ENCODE data around the gene UBE2L5. TPM values are rescaled to one million over a fixed set of nuclear protein-coding genes. Genes with fewer than 3 reads are reported as not detected.

UBE2L5 gene
- total RNA-seq, 1 experiment from 2014 or later: 0.13 TPM

- H3K27ac Mint-ChIP-seq: no peak overlapping the region
- ATAC-seq (peak; percentile 47), DNase-seq (ENCODE audit: low spot score) (no peak)
- H3K9me3 Mint-ChIP-seq: no peaks in the 10 kb centered on the region
- TF ChIP-seq SMAD4 (CRISPR knock-in tag; IDR thresholded peaks at IDR 0.05) (no peak), SMAD3 (CRISPR knock-in tag; IDR thresholded peaks at IDR 0.05; ENCODE audit: borderline replicate concordance) (no peak)
- peaks cover 13% of the 10 kb centered on the region for H3K4me1 Mint-ChIP-seq
- POLR2A ChIA-PET: no interaction called here
- no peaks in the 10 kb centered on the region for H3K36me3 Mint-ChIP-seq
- CTCF ChIA-PET: interaction anchor here (0.6 to 1.1 kb wide), 3 partner anchors 101 to 274 kb away, joined by 3 read pairs; no protein-coding TSS in a partner anchor
- H3K4me3 Mint-ChIP-seq: no peak overlapping the region
- H3K27me3 Mint-ChIP-seq (ENCODE audit: low read depth): no peaks in the 10 kb centered on the region
Observed at GRCh38 chr13:30388406-30389283, 33.6 kb upstream of the UBE2L5 start.

GRCh38 chr13:30391956-30392680 is 30.2 kb upstream of the UBE2L5 start:
- Mint-ChIP-seq H3K27ac (no peak overlapping the region), H3K36me3 (no peaks in the 10 kb centered on the region), H3K27me3 (ENCODE audit: low read depth) (peaks cover 6% of the 10 kb centered on the region; the same call in 1 of the 2 replicates), H3K4me3 (no peak overlapping the region), H3K4me1 (peaks cover 35% of the 10 kb centered on the region), H3K9me3 (no peaks in the 10 kb centered on the region)
- no peak for ATAC-seq
- ChIA-PET POLR2A (no interaction called here), CTCF (no interaction called here)
- TF ChIP-seq ZNF416 (CRISPR knock-in tag; IDR thresholded peaks at IDR 0.05) (no peak), ZNF263 (CRISPR knock-in tag; IDR thresholded peaks at IDR 0.05; ENCODE audit: low read depth) (no peak), GTF2I (CRISPR knock-in tag; conservative IDR thresholded peaks at IDR 0.05) (no peak), FOXJ3 (CRISPR knock-in tag; IDR thresholded peaks at IDR 0.05; ENCODE audit: borderline replicate concordance) (no peak), ARID4B (CRISPR knock-in tag; IDR thresholded peaks at IDR 0.05; ENCODE audit: borderline replicate concordance) (no peak), ZNF219 (CRISPR knock-in tag; IDR thresholded peaks at IDR 0.05; ENCODE audit: borderline replicate concordance) (no peak), FOXK1 (CRISPR knock-in tag; IDR thresholded peaks at IDR 0.05) (no peak), ZNF138 (CRISPR knock-in tag; conservative IDR thresholded peaks at IDR 0.05) (no peak), ZBTB21 (CRISPR knock-in tag; IDR thresholded peaks at IDR 0.05; ENCODE audit: borderline replicate concordance) (no peak)
- no peak for DNase-seq (ENCODE audit: low spot score)

- POLR2A ChIA-PET: interaction anchor here (0.5 kb wide), 1 partner anchor 25 kb away, joined by 8 read pairs; no protein-coding TSS in a partner anchor
- no peak for ATAC-seq
- TF ChIP-seq ZSCAN18 (CRISPR knock-in tag; IDR thresholded peaks at IDR 0.05) (no peak), CDX4 (CRISPR knock-in tag; IDR thresholded peaks at IDR 0.05; ENCODE audit: borderline replicate concordance) (no peak), RORB (CRISPR knock-in tag; IDR thresholded peaks at IDR 0.05) (no peak), TEAD4 (CRISPR knock-in tag; IDR thresholded peaks at IDR 0.05) (no peak), FOXK1 (CRISPR knock-in tag; IDR thresholded peaks at IDR 0.05) (no peak), ZNF425 (CRISPR knock-in tag; conservative IDR thresholded peaks at IDR 0.05) (no peak), CREB1 (CRISPR knock-in tag; IDR thresholded peaks at IDR 0.05) (no peak), ZNF138 (CRISPR knock-in tag; conservative IDR thresholded peaks at IDR 0.05) (no peak), ZNF317 (CRISPR knock-in tag; IDR thresholded peaks at IDR 0.05; ENCODE audit: borderline replicate concordance, low read depth) (no peak), SMAD4 (CRISPR knock-in tag; IDR thresholded peaks at IDR 0.05) (no peak), FOXJ3 (CRISPR knock-in tag; IDR thresholded peaks at IDR 0.05; ENCODE audit: borderline replicate concordance) (no peak), ZNF219 (CRISPR knock-in tag; IDR thresholded peaks at IDR 0.05; ENCODE audit: borderline replicate concordance) (no peak), NR1H2 (CRISPR knock-in tag; IDR thresholded peaks at IDR 0.05) (no peak), MXD4 (CRISPR knock-in tag; IDR thresholded peaks at IDR 0.05; ENCODE audit: borderline replicate concordance) (no peak)
Observed at GRCh38 chr13:30392681-30393045, 29.6 kb upstream of the UBE2L5 start.

More at GRCh38 chr13:30392681-30393045, 29.6 kb upstream of the UBE2L5 start:
- Mint-ChIP-seq H3K36me3 (no peaks in the 10 kb centered on the region), H3K27me3 (ENCODE audit: low read depth) (peaks cover 6% of the 10 kb centered on the region; the same call in 1 of the 2 replicates), H3K4me1 (peaks cover 35% of the 10 kb centered on the region), H3K9me3 (no peaks in the 10 kb centered on the region), H3K4me3 (no peak overlapping the region), H3K27ac (no peak overlapping the region)
- no peak for DNase-seq (ENCODE audit: low spot score)
- CTCF ChIA-PET: no interaction called here

All from WTC11 (cell line).